HG02973 (cell line): ENCODE measurements around the gene IRAG1.

ENCODE experiments used
- ATAC-seq: cut with Tn5 transposase; IDR thresholded peaks from one replicate; pipeline ENCODE4 v1.9.1; 2021; ENCODE audit warnings: moderate library complexity; ENCODE audit not compliant: unreplicated experiment

Gene IRAG1

DNA sequence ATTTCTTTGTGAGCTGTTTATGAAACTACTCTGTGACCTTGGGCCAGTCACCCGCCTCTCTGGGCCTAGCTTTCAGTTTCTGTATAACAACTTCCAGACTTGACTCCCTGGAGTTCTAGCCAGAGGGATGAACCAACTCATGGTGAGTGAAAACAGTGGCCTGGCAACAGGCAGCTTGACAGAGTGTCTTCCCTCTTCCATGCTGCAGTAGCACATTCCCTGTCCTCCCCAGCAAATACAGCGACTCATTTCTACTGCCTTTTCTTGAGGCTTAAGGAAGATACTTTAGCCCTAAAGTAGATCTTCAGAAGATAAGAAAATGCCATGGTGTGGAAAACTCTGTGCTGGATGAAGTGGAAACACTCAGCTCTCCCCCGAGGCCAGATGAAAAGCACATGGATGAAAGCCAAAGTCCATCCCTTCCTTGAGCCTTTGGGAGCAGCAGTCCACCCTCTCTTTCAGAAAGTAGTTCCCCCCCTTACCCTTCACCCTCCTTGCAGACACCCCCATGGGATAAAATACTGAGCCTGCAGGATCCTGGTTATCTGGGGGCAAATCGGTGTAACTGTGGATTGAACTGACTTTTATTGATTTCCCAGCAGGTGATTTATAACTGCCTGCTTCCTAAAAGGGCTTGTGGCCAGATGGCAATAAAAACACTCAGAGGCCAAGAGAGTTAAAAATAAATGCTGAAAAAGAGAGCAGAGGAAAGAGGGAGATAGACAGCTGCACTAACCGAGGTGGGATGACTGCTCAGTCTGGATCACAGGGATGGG is 24.1 kb downstream of the IRAG1 start:
- no peak for ATAC-seq

DNA sequence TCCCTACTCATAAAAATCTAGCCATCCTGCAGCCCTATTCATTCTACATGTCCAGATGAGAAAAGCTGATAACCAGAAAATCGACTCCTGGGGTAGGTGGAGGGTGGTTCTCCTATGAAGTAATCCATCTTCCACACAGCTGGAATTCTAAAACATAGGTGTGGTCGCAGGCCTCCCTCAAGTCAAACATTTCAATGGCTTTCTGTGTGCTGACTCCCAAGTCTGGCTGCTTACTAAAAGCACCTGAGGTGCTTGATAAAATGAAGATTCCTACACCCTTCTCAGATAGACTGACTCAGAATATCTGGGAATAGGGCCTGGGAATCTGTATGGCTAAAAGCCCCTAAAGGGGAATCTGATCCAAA is 26.1 kb downstream of the IRAG1 start:
- ATAC-seq: no peak

DNA sequence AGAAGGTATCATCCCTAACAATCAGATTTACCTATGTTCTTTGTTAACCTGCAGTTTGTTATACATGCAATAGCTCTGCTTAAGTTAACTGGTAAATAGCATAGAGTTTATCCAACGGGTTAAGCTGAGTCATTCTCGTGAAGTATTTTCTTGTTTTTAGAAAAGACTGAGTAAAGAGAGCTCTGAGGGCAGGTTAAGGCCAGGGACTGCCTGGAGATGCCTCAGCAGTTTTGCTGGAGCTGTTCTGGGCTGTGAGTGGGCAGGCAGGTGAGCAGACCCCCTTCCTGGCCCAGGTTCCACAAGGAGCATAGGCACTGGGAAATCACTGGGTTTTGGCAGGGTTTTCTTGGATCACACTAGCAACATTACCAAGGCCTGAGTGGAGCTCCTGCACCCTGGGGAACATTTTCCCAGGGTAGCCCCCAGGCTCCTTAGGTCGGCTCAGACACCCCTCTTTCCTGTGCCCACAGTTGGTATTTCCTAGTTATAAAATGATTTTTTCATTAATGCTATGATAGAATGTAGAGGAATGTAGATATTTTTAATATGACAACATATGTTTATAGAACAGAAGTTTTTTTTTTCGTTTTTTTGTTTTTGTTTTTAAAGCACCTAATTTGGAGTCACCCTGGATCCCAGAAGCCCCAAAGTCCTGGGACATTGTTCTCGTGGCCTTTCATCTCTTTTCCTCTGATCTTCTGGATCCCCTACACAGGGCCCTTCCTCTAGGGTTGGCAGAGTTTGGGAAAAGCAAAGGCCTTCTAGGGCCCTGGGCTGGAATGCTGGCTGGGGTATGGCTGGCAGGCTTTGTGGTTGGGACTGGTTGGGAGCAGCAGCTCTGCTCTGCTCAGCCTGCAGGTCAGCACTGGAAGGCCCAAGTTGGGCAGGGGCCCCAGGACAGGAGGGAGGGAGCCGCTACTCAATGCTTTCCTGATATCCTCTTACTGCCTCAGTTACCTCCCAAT is 26.7 kb downstream of the IRAG1 start:
- no peak for ATAC-seq

GRCh38 chr11:10664496-10664895 is 29.1 kb downstream of the IRAG1 start:
- no peak for ATAC-seq

GRCh38 chr11:10663990-10664389 is 29.6 kb downstream of the IRAG1 start:
- no peak for ATAC-seq

GRCh38 chr11:10663365-10663764 is 30.2 kb downstream of the IRAG1 start:
- no peak for ATAC-seq

DNA sequence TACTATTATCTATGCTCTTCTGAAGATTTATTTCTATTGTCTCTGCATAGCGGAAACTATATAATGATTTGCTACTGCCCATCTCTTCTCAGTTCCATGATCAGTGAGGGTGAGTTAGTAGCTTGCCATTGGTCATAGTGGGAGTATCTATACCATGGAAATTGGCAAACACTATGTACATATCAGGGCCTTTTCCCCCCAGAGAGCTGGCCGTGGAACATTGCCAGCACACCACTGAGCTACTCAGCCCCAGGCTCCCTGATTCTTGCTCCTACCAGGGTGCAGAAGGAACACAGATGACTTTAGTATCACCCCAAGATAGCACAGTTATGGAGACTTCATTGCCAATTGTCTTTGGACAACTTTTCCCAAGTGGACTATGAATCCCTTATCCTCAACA is 33.2 kb downstream of the IRAG1 start:
- no peak for ATAC-seq

GRCh38 chr11:10659339-10660216 is 34.0 kb downstream of the IRAG1 start:
- ATAC-seq: no peak

GRCh38 chr11:10658621-10659338 is 34.8 kb downstream of the IRAG1 start:
- no peak for ATAC-seq

GRCh38 chr11:10657308-10658271 is 36.0 kb downstream of the IRAG1 start:
- ATAC-seq: peak; percentile 56

DNA sequence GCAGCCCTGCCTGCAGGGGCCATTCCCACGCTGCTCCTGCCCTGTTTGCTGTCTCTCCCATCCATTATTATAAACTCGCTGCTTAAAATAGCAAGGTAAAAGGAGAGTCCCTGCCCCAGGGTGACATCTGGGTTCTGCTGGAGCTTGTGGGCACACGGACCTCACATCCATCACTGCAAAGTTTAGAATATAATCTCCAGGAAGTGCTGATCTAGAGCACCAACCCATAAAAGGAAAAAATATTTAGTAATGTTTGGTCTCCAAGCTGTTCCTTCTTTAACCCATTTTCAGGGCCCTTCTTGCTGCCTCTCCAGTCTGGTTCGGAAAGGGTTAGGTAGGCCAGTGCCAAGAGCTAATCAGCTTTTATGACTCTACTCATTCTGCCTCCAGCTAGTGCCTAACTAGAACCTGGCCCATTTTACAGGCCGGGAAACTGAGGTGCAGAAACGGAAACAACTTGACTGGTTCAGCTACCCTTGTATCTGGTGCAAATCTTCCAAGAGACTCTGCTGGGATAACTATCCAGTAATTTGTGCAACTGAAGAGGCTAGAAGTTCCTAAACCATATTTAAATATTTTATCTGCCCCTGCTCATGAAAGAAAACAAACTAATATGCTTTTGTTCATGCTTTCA is 37.5 kb downstream of the IRAG1 start:
- ATAC-seq: no peak

- ATAC-seq: no peak
Observed at GRCh38 chr11:10655227-10655626, 38.3 kb downstream of the IRAG1 start.

DNA sequence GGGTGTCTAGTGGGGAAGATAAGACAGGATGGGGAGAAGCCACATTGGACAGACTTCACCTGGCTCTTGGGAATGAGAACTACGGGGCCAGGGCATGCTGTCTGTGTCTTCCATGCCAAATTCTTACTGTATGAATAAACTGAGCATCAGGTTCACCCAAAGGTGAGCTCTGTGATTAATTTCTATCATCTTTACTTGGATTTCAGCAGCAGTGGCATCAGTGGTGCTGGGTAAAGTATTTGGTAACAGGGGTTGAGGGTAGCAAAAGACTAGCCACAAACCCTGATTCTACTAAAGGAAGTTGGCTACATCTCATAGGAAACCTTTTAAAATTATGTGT is 38.8 kb downstream of the IRAG1 start:
- no peak for ATAC-seq

- ATAC-seq: peak; percentile 44
Observed at GRCh38 chr11:10653946-10654810, 39.4 kb downstream of the IRAG1 start.

GRCh38 chr11:10653261-10653660 is 40.3 kb downstream of the IRAG1 start:
- no peak for ATAC-seq

- no peak for ATAC-seq
Observed at GRCh38 chr11:10651656-10652361, 41.7 kb downstream of the IRAG1 start.

DNA sequence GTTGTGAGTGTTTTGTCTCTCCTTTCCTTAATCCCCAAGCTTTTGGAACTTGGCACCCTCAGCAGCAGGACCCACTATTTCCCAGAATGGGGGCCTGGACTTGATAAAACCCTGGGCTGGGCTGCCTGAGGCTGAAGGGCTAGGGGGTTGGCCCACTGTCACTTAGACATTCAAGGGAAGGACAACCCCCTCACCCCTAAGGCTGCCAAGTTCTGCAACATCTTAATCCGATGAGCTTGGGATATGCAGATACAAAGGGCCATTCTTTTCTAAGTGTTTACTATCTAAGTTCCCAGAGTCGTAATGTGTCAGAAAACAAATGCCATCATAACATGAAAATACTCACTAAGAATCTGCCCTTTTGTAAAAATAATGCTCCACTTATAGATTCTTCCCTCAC is 42.9 kb downstream of the IRAG1 start:
- no peak for ATAC-seq
